Left renal cortex interstitium (tissue), 4 donors: ENCODE measurements around the gene EGFL8. TPM values are rescaled to one million over a fixed set of nuclear protein-coding genes. Genes with fewer than 3 reads are reported as not detected.
"Not testable (repeated sequence)": the region's sequence is repeated elsewhere in the genome, so short reads cannot be mapped to it uniquely, and the experiment has no call there.

Source experiments
- DNase-seq, 4 donors: peaks; one replicate each; pipeline ENCODE4 v3.0.0-alpha.2; 2013; ENCODE audit warnings: low read depth in 4 of 4, low spot score in 2 of 4, missing footprints in 1 of 4
- polyA plus RNA-seq, 4 donors: library from polyadenylated mRNA; unstranded; fragments of 120-200 nt; gene quantifications; one replicate each; pipeline ENCODE4 v1.2.1, GENCODE V29; 2013; ENCODE audit not compliant: insufficient read length in 4 of 4

The EGFL8 gene
- 10 to 100 TPM; 12.0 to 46.0 (median 32.2) TPM for polyA plus RNA-seq

DNA sequence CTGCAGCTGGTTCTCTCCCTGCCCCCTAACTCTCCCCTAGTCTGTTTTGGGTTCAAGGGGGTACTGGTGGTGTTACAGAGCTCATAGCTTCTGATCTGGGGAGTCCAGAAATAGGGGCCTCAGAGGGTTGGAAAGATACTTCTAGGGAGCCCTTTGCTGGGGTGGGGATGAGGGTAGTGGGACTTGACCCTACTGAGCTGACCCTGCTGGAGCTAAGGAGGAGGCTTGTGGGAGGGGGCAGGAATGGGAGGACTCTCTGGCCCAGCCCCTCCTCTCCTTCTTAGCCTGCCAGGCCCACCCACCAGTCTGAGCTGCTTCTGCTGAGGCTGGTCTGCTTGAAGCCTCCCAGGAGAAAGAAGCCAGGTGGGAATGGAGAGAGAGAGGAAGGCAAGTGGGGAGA lies at the start of gene EGFL8:
Gene EGFL8, plus strand, starts transcription at position 301 of the 400 bp plus-strand sequence. CDS start 1,571 bp downstream, outside the sequence.
- no peak for DNase-seq

DNA sequence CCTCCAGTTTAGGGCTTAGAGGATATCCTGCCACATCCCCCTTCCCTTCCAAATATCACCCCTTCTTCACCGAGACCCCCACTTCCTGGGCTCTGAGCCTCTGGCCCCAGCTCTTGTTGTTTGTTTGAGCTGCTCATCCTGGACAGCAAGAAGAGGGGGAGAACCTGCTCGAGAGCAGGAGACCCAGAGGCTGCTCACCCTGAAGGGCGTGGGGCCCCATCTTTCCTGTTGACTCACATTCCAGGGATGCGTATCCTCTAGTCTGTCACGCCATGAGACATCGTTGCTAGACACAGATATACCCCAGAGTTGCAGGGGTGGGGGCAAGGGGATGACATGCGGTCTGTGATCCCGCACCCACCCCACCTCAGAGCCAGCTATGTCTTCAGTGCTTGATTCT lies 49.6 kb upstream of the EGFL8 start:
- no peak for DNase-seq

DNA sequence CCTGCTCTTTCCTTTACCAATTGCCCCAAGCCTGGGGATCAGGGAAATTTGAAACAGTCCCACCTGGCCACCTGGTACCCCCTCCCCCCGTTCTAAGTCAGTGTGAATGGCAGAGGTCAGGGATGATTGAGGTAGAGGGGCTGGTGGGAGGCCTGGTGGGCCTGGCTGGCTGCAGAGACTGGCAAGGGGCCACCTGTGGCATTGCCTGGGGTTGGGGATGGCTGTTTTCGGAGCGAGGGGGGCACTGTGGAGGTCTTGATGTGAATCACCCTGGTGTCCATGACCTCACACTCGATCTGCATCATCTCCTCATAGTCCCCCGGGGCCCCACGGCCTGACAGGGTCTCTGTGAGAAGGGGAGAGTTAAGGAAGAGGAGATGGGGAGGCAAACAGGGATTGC lies 48.8 kb upstream of the EGFL8 start:
- no peak for DNase-seq

DNA sequence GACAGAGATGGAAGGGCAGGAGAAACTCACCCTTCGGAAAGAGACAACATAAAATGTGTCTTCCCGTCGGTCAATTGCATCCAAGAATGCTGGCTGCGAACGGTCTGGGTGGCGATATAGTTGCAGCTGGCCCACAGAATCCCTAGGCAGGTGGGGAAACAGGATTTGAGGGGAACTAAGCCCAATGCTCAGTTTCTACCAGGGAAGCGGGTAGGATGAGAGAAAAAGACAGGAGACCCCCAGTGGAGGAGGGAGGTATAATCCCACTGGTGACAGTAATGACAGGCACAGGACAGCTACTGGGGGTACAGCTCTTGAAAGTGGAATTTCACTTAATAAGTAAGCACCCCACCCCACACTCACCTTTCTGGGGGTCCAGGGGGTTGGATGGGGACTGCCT lies 47.7 kb upstream of the EGFL8 start:
- no peak for DNase-seq

DNA sequence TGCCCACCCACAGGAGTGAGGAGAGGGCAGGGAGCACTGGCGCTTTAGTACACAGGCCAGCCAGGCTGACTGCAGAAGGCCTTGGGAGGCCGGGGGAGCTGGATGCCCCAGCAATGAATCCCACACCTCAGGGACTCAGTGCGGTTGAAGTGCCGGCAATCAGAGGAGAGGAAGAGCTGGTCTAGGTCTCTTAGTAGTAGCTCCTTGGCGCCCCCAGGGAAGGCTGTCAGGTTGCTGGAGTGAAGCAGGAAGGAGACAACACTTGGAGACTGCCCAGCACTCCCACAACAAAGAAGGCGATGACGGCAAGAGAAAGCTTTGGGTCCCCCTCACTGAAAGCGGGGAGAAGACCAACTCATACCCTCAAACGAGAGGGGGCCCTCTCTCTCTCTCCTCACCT lies 46.9 kb upstream of the EGFL8 start:
- no peak for DNase-seq

DNA sequence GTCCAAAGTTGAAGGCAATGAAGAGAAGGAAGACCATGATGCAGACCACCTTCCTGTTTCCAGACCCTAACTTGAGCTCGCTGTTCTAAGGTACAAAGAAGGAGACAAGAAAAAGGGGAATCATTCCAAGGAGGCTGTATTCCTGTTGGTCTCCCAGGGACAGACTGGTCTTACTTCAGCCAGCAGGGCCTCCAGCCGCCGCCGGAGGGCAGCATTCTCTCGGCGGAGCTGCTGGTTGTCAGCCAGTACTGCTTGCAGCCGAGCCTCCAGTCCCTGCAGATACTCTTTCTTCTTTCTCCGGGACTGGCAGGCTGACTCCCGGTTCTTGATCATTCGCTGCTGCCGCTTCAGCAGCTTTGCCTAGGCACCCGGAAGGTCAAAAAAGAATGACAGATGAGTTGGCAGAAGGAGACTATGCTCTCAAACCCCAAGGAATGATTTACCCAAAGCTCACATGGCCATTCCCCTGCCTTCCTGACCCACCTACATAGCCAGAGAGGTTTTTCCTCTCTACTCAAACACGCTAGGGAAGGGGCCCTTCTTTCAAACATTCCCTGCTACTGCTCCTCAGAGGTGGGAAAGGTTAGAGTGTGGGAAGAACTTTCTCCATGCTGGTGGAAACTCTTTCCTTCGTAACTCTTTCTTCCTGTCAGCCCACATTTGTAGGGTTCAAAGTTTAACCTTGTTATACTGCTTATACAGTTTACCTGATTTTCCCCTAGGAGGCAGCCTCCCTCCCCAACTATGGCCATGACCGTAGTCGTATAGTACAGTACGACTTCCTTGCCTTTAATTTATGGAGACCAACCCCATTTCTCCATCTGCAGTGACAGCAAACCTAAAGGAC lies 45.4 kb upstream of the EGFL8 start:
- peak in 3 of 4 donors; percentile 54 to 75 (median 67) for DNase-seq

DNA sequence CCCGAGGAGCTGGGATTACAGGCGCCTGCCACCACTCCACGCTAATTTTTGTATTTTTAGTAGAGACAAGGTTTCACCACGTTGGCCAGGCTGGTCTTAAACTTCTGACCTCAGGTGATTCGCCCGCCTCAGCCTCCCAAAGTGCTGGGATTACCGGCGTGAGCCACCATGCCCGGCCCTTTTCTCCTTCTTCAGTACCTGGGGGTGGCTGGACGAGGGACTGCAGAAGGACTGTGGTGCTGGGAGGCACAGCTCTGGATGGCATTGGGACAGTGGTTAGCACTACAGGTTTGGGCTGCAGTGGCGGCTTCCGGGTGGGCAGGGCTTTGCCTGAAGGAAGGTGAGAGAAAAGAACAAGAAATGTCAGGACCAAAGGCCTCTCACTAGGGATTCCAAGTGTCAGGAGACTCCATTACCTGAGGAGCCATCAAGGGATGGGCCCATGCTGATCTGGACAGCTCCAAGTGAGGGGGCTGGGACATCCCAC lies 43.8 kb upstream of the EGFL8 start:
- no peak for DNase-seq

DNA sequence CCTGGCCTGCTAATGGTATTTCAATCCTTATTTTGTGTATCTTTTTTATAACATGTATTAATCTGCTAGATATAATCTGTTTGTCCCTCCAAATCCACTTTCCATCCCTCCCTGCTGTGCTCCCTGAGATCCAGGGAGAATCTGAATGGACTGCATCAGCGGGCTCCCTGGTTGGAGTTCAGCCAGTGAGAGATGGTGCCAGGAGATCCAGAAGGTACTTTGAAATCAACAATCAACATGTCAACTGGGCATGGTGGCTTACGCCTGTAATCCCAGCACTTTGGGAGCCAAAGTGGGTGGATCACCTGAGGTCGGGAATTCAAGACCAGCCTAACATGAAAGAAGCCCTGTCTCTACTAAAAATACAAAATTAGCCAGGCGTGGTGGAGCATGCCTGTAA lies 40.7 kb upstream of the EGFL8 start:
- no peak for DNase-seq

DNA sequence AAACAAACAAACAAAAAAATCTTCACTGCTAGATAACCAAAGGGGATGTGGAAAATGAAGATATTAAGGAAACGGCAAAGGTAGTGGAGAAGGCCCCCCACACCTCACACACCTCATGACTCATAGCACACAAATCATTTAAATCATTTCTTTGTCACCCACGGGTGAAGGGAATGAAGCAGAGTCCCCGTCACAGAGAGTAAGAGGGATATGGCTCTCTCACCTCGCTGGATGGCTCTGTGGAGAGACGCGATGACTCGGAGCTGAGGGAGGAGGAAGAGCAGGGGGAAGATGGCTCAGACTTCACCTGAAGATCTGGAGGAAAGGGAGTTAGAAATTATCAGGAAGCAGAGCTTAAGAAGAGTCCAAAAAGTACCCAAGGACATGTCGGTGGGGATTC lies 37.5 kb upstream of the EGFL8 start:
- no peak for DNase-seq

DNA sequence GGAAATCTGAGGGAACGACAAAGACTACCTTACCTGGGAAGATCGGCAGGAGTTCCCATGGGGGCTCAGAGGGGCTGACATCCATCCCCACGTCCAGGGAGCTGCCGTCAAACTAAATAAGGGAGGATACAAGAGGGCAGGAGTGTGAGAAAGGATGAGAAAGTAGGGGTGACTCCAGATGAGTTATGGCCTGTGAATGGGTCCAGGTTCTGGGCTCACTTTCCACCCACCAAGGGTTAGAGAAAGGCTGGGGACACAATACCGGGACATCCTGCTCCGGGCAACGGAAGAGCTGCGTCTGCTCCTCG lies 37.0 kb upstream of the EGFL8 start:
- DNase-seq, result no peak

DNA sequence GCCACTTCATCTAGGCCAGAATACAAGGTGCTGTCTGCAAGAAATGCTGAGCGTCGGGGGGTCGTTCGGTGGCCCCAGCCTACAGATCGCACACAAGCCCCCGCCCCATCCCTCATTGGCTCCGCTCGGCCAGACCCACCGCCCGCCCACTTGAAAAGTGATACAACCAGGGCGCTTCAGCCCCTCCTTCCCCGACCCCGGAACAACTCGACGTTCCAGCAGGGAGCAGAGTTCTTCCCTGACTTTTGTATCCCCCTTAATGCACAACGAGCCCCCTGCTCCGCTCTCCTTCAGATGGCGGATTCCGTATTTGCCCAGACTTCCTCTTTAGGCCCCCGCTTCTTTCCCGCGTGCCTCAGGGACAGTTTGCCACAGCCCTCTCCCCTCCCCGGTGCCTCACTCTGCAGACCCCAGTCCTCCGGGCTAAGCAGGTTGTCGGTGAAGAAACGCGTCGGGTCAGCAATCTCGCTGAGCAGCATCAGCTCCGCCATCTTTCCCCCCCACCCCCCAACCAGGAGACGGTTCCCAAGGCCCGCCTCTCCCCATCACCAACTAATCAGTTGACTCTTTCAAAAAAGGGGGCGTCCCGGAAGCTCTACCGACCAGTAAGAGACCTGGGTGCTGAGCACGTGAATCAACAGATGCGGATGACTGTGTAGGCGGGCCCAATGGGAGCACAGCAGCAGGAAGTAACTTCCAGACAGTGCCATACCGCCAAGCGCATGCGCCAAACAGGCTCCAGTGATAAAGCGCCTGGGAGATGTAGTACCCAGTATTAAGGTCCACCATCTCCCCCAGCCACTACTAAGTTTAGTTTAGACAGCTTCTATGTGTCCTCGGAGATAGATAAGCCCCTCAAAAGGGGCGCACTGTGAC lies 36.4 kb upstream of the EGFL8 start, which contains the start of gene ATF6B:
Gene ATF6B, minus strand, starts transcription at position 530 of the 876 bp plus-strand sequence. Its CDS starts 39 bp downstream, at position 491.
- peak; percentile 88 to 99 (median 93) for DNase-seq

DNA sequence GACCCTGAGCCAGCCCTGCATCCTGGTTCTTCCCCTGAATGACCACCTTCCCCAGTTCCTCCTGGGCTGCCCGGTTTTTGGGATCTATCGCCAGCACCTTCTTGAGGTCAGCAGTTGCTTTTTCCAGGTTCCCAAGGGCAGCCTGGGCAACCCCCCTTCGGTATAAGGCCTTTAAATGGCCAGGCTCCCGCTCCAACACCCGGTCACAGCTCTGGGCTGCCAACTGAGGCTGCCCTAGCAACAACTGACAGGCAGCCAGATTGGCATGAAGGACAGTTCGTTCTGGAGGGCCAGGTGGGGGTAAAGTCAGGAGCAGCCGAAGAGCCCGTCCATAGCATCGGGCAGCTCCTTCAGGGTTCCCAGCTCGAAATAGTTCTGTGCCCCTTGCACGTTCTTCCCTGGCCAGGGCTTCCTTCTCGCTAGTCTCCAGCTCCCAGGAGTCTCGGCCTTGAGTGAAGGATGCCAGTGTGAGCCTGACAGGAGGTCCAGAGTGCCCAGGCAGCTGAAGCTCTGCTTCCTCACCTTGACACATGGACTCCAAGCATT lies 35.6 kb upstream of the EGFL8 start:
- no peak for DNase-seq

DNA sequence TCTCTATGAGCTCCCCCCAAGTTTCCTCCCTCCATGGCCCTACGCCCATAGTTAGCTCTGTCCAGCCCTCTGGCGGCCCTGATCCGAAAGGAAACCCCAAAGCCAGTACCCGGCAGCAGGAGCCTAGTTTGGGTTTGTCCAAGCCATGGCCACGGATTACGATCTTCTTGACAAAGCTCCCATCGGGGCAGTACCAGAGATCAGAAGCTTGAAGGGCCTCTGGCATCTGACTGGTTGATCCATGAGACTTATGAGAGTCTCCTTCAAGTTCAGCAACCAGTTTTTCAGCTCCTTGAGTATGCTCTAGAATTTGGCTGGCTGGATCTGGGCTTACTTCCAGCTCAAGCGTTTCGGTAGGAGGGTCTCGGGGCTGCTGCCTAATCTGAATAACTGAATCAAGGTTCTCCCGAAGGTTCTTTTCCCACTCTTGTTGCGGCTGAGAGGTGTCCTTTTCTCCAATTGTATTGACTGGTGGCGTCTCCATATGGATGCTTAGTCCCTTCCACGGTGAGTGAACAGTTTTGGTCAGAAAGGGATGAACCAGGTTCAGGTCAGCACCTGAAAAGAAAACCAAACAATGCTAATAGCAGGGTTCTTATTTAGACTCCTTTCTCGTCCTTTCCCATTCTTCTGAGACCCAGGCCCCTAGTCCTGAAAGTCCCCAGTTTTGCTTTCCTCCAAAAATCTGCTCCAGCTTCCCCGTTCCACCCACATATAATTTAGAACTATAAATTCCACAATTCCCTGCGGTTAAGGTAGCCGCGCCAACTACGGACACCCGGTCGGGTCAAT lies 34.9 kb upstream of the EGFL8 start:
- DNase-seq, result no peak

DNA sequence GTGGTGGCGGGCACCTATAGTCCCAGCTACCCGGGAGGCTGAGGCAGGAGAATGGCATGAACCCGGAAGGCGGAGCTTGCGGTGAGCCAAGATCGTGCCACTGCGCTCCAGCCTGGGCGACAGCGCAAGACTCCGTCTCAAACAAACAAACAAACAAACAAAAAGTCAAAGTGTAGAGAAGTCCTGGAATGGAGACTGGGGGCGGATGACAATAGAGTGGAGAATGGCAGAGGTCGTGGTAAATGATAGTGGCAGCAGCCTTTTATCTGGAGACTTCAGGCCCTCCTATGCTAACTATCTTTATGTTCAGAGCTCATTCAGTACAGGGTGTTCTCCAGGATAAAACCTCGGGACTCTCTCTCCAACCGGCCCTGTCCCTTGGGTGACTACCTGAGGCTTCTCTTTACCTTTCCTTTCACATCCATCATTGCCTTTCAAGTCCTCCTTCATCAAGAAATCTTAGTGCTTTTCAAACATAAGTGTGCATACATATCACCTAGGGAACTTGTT lies 32.9 kb upstream of the EGFL8 start:
- DNase-seq, result no peak

DNA sequence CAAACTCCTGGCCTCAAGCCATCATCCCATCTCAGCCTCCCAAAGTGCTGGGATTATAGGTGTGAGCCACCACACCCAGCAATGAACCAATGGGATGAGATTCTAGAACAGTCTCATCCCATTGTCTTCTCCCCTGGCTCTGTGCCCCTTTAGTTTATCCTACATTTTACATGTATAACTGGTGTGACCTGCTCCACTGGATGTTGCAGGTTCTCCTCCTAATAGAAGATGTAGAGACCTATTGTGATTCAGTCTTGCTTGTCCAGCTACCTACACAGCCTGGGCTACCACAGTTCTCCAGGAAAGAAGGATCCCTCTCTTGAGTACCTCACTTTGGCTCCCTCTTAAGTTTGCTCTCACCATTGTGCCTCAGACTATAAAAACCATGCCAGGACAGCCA lies 32.3 kb upstream of the EGFL8 start:
- DNase-seq, result no peak

DNA sequence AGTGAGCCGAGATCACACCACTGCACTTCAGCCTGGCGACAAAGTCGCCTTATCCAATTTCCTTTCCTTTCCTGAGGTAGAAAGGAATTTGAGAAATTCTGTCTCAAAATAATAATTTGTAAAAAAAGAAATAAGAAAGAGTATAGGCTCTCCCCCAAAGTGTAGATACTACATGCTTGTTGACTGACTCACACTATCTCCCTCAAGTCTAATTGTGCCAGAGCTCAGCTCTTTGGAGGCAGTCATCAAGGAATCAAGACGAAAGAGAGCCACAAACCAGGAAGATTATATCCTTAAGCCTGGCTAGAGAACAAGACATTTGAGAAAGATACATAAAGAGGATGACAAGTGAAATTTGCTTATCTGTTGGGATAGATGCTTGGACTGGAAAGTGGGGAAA lies 30.6 kb upstream of the EGFL8 start:
- no peak for DNase-seq

DNA sequence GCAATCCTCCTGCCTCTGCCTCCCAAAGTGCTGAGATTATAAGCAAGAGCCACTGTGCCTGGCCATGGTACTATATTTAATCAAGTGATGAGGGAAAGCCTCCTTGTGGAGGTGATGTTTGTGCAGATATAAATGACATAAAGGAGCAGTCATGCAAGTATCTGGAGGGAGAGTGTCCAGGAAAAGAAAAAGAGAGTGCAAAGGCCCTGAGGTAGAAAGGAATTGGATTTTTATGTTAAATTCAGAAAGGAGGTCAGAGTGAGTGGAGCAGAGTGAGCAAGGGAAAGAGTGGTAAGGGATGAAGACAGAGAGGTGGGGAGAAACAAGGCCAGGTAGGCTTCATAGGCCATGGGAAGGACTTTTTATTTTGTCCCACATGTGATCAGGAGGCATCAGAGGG lies 26.9 kb upstream of the EGFL8 start:
- DNase-seq, result no peak

DNA sequence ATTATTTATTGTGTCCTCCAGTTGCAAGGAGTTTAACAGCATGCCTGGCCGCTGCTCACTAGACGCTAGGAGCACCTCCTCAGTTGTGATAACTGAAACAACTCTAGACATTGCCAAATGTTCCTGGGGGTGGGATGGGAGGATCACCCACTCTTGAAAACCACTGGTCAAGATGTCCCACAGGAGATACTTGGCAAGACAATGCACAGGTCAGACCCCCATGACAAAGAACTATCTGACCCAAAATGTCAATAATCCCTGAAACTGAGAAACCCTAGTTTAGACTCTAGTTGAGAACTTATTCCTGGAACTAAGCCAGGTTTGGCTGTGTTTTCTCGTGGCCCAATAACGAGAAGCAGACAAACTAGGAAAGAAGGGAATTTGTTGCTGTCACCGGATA lies 24.8 kb upstream of the EGFL8 start:
- no peak for DNase-seq

DNA sequence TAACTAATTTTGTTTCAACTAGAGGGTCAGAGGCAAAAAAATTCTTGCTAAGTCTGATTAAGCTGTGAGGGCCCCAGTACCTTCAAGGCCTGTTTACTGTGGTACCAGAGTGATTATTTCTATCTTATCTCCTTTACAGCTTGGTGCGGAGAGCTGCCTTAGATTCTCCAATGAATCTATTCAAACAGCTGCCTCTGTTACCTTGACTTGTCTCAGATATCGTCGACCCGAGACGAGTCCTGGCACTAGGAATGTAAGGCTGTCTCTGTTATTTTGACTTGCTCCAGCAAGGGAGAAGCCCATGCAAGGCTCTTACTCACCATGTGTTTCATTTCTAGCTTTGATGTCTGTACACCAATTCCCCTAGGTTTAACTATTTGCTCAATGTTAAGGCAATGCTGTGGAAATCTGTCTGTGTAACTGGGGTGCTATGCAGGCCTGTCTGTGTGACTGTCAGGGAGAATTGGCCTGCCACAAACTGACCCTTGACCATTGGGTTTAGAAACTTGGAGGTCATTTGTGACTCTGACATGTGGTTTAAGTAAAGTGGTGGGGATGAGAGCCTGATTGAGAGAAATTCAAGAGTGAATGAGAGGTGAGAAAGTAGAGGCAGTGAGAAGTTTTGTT lies 23.9 kb upstream of the EGFL8 start:
- no peak for DNase-seq

DNA sequence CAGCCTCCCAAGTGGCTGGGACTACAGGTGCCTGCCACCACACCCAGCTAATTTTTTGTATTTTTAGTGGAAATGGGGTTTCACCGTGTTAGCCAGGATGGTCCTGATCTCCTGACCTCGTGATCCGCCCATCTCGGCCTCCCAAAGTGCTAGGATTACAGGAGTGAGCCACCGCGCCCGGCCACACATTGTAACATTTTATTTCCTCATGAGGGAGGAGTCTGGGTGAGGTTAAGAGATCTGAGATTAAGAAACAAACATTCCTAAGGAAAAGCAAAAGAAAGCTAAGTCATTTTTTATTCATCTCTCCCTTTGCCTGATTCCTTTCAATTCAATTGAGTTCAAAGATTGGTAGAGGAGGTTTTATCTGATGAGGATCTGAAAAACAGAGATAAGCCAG lies 20.2 kb upstream of the EGFL8 start:
- DNase-seq, result not testable (repeated sequence)
